HT-29 (cell line): ENCODE data around the gene MYOM1. TPM values are rescaled to one million over a fixed set of nuclear protein-coding genes. Genes with fewer than 3 reads are reported as not detected.
"Not testable (repeated sequence)": the region's sequence is repeated elsewhere in the genome, so short reads cannot be mapped to it uniquely, and the experiment has no call there.

ENCODE experiments used
- DNase-seq: peaks from one replicate; pipeline ENCODE4 v3.0.0-alpha.2; 2015; ENCODE audit warnings: low spot score
- total RNA-seq: library from RNA; depleted of rRNA; stranded (reverse); fragments of >200 nt; shearing (Covaris generic); gene quantifications from 2 replicates; pipeline ENCODE4 v1.2.3, GENCODE V29; 2014

Gene MYOM1
- total RNA-seq, 1 experiment from 2014 or later: 0.13 TPM

- no peak for DNase-seq
These were observed 131.3 kb downstream of the MYOM1 start for GRCh38 chr18:3088449-3088848.

- DNase-seq: peak; percentile 59
These were observed 132.9 kb downstream of the MYOM1 start for GRCh38 chr18:3086871-3087270.

- DNase-seq: no peak
These were observed 134.2 kb downstream of the MYOM1 start for GRCh38 chr18:3085612-3086011.

- no peak for DNase-seq
These were observed 135.6 kb downstream of the MYOM1 start for GRCh38 chr18:3084206-3084605.

- DNase-seq: no peak
These were observed 136.0 kb downstream of the MYOM1 start for GRCh38 chr18:3083766-3084165.

GRCh38 chr18:3081584-3081991, 138.2 kb downstream of the MYOM1 start:
- no peak for DNase-seq

- DNase-seq: no peak
These were observed 140.1 kb downstream of the MYOM1 start for GRCh38 chr18:3079653-3080052.

- no peak for DNase-seq
These were observed 144.3 kb downstream of the MYOM1 start for GRCh38 chr18:3075491-3075890.

GRCh38 chr18:3074087-3074486, 145.7 kb downstream of the MYOM1 start:
- DNase-seq: no peak

GRCh38 chr18:3073353-3073752, 146.4 kb downstream of the MYOM1 start:
- not testable (repeated sequence) for DNase-seq

- DNase-seq: no peak
These were observed 148.1 kb downstream of the MYOM1 start for GRCh38 chr18:3071676-3072075.

- no peak for DNase-seq
These were observed 149.9 kb downstream of the MYOM1 start for GRCh38 chr18:3069671-3070433.

GRCh38 chr18:3067722-3068121, 152.0 kb downstream of the MYOM1 start:
- DNase-seq: no peak

GRCh38 chr18:3067165-3067661, 152.6 kb downstream of the MYOM1 start:
- no peak for DNase-seq

- no peak for DNase-seq
These were observed 153.2 kb downstream of the MYOM1 start for GRCh38 chr18:3066341-3067110.

- DNase-seq: not testable (repeated sequence)
These were observed 156.0 kb downstream of the MYOM1 start for GRCh38 chr18:3063766-3064165.

GRCh38 chr18:3062798-3063680, 156.7 kb downstream of the MYOM1 start:
- DNase-seq: peak; percentile 79

- no peak for DNase-seq
These were observed 158.0 kb downstream of the MYOM1 start for GRCh38 chr18:3061581-3062312.

GRCh38 chr18:3060667-3061580, 158.8 kb downstream of the MYOM1 start:
- DNase-seq: no peak

- DNase-seq: no peak
These were observed 160.5 kb downstream of the MYOM1 start for GRCh38 chr18:3059272-3059671.
